ENCODE measurements around the gene ALDH3B1. TPM values are rescaled to one million over a fixed set of nuclear protein-coding genes. Genes with fewer than 3 reads are reported as not detected.
A peak's percentile ranks its signal among the peaks of the same experiment; 100 is the strongest.

Gene ALDH3B1
- total RNA-seq, 2 experiments from 2014 or later, result not detected

GRCh38 chr11:68028802-68029545, 18.8 kb downstream of the ALDH3B1 start:
- Mint-ChIP-seq H3K4me3 (peak overlapping the region; percentile 97), H3K27ac (peak overlapping the region; percentile 74), H3K4me1 (ENCODE audit: low read depth) (peaks cover 41% of the 10 kb centered on the region), H3K27me3 (ENCODE audit: low read depth) (no peaks in the 10 kb centered on the region), H3K9me3 (ENCODE audit: insufficient read depth) (no peaks in the 10 kb centered on the region), H3K36me3 (ENCODE audit: low read depth) (peaks cover 10% of the 10 kb centered on the region)
- ChIA-PET POLR2A (no interaction called here), CTCF (no interaction called here)
- no peak for ATAC-seq
- no peak for DNase-seq

GRCh38 chr11:68030318-68031143, 20.4 kb downstream of the ALDH3B1 start, which contains the start of gene NDUFS8:
Gene NDUFS8, plus strand, starts transcription at chr11:68030681. Its CDS starts 1,471 bp downstream, at chr11:68032152.
- H3K27ac Mint-ChIP-seq, result peak within 1 kb of the TSS; percentile 98
- ChIA-PET POLR2A (interaction anchor here (0.7 to 2.4 kb wide), 4 partner anchors 8 to 21 kb away, joined by 3 to 15 read pairs (median 3); no protein-coding TSS in a partner anchor), CTCF (interaction anchor here (1.2 kb wide), 1 partner anchor 240 kb away, joined by 3 read pairs; no protein-coding TSS in a partner anchor)
- DNase-seq (peak; percentile 97), ATAC-seq (peak; percentile 98)
- H3K36me3 Mint-ChIP-seq (ENCODE audit: low read depth), result peaks cover 14% of the 10 kb centered on the region
- H3K9me3 Mint-ChIP-seq (ENCODE audit: insufficient read depth), result no peaks in the 10 kb centered on the region
- peaks cover 40% of the 10 kb centered on the region for H3K4me1 Mint-ChIP-seq (ENCODE audit: low read depth)
- H3K4me3 Mint-ChIP-seq, result peak within 1 kb of the TSS; percentile 97
- H3K27me3 Mint-ChIP-seq (ENCODE audit: low read depth), result no peaks in the 10 kb centered on the region

DNA sequence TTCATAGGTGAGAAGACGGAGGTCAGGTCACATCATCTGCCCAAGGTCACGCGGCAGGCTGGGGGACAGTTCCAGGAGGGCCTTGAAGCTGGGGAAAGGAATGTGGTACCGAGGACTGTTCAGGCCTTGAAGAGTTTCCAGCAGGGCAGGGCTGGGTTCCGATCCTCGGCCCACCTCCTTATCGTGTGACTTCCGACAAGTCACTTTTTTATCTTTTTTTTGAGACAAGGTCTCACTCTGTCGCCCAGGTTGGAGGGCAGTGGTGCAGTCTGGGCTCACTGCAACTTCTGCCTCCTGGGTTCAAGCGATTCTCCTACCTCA, 21.0 kb downstream of the ALDH3B1 start:
- peaks cover 36% of the 10 kb centered on the region for H3K4me1 Mint-ChIP-seq (ENCODE audit: low read depth)
- H3K27me3 Mint-ChIP-seq (ENCODE audit: low read depth), result no peaks in the 10 kb centered on the region
- peak overlapping the region; percentile 98 for H3K27ac Mint-ChIP-seq
- ChIA-PET POLR2A (interaction anchor here (0.9 to 2.4 kb wide), 3 partner anchors 10 to 20 kb away, joined by 3 to 15 read pairs (median 3); no protein-coding TSS in a partner anchor), CTCF (interaction anchor here (1.2 kb wide), 1 partner anchor 240 kb away, joined by 3 read pairs; no protein-coding TSS in a partner anchor)
- DNase-seq (peak; percentile 35), ATAC-seq (no peak)
- H3K9me3 Mint-ChIP-seq (ENCODE audit: insufficient read depth), result no peaks in the 10 kb centered on the region
- H3K4me3 Mint-ChIP-seq, result peak overlapping the region; percentile 97
- H3K36me3 Mint-ChIP-seq (ENCODE audit: low read depth), result peaks cover 14% of the 10 kb centered on the region

DNA sequence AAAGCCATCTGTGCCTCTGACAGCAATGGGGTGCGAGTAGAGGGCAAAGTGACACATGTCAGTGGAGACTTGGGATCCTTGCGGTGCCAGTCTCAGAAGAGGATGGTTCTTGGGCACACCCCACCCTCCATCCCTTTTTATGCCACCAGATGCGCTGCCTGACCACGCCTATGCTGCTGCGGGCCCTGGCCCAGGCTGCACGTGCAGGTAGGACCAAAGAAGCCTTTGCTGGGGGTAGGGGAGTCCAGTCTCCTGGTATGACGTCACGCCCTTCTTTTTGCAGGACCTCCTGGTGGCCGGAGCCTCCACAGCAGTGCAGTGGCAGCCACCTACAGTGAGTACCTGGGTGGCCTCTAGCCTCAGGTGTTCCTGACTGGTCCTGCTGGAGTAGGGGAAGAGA, 21.9 kb downstream of the ALDH3B1 start:
- Mint-ChIP-seq H3K27ac (peak overlapping the region; percentile 98), H3K27me3 (ENCODE audit: low read depth) (no peaks in the 10 kb centered on the region), H3K4me1 (ENCODE audit: low read depth) (peaks cover 40% of the 10 kb centered on the region), H3K36me3 (ENCODE audit: low read depth) (peaks cover 18% of the 10 kb centered on the region), H3K9me3 (ENCODE audit: insufficient read depth) (no peaks in the 10 kb centered on the region), H3K4me3 (peak overlapping the region; percentile 97)
- ATAC-seq (no peak), DNase-seq (no peak)
- ChIA-PET CTCF (no interaction called here), POLR2A (interaction anchor here (2.4 kb wide), 1 partner anchor 9 kb away, joined by 15 read pairs; no protein-coding TSS in a partner anchor)

DNA sequence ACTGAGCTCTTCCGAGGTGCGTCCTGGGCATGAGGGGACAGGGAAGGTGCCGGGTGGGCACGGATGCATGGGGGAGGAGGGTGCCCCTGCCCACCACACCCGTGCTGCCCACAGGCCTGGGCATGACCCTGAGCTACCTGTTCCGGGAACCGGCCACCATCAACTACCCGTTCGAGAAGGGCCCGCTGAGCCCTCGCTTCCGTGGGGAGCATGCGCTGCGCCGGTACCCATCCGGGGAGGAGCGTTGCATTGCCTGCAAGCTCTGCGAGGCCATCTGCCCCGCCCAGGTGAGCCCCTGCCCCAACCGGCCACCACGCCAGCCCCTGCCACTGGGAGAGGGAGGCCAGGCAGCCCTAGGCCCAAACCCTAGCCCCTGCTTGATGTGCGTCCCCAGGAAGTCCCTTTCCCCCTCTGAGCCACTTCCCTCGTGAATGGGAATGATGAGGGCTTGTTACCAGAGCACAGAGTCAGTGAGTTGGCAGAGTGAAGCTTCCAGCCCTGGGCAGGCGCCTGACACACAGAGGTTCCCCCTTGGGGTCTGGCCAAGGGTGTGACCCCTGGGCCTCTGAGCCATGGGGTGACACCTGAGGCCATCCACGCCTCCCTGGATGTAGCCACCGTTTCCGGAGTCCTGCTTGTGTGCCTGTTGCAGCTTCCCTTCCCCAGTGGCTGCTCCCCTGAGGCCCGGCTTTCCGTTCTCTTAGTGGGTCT, 23.0 kb downstream of the ALDH3B1 start:
- no peak overlapping the region for H3K4me3 Mint-ChIP-seq
- ChIA-PET CTCF (no interaction called here), POLR2A (no interaction called here)
- peaks cover 18% of the 10 kb centered on the region for H3K36me3 Mint-ChIP-seq (ENCODE audit: low read depth)
- no peaks in the 10 kb centered on the region for H3K27me3 Mint-ChIP-seq (ENCODE audit: low read depth)
- H3K9me3 Mint-ChIP-seq (ENCODE audit: insufficient read depth), result no peaks in the 10 kb centered on the region
- ATAC-seq (no peak), DNase-seq (no peak)
- no peak overlapping the region for H3K27ac Mint-ChIP-seq
- H3K4me1 Mint-ChIP-seq (ENCODE audit: low read depth), result peaks cover 48% of the 10 kb centered on the region

DNA sequence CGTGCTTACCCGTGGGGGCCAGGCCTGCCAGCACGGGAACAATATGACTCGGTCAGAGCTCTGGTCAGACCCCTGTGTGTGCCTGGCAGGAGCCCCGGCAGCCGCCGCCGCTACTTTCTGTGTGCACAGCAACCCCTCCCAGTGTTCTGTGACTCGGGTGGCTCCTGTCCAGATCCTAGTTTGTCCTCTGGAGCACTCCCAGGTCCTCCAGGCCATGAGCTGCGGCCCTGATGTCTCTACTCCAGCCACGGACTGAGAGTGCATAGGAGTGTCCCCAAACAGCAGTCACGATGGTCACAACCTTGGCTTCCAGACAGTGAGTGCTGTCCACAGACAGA, 23.6 kb downstream of the ALDH3B1 start:
- H3K4me3 Mint-ChIP-seq, result no peak overlapping the region
- H3K36me3 Mint-ChIP-seq (ENCODE audit: low read depth), result peaks cover 18% of the 10 kb centered on the region
- H3K27me3 Mint-ChIP-seq (ENCODE audit: low read depth), result no peaks in the 10 kb centered on the region
- POLR2A ChIA-PET, result no interaction called here
- no peak overlapping the region for H3K27ac Mint-ChIP-seq
- ATAC-seq (no peak), DNase-seq (no peak)
- peaks cover 49% of the 10 kb centered on the region for H3K4me1 Mint-ChIP-seq (ENCODE audit: low read depth)
- CTCF ChIA-PET, result no interaction called here
- no peaks in the 10 kb centered on the region for H3K9me3 Mint-ChIP-seq (ENCODE audit: insufficient read depth)

GRCh38 chr11:68035266-68035876, 25.2 kb downstream of the ALDH3B1 start:
- Mint-ChIP-seq H3K9me3 (ENCODE audit: insufficient read depth) (no peaks in the 10 kb centered on the region), H3K27ac (peak overlapping the region; percentile 57), H3K4me1 (ENCODE audit: low read depth) (peaks cover 33% of the 10 kb centered on the region), H3K27me3 (ENCODE audit: low read depth) (no peaks in the 10 kb centered on the region), H3K36me3 (ENCODE audit: low read depth) (peaks cover 25% of the 10 kb centered on the region), H3K4me3 (no peak overlapping the region)
- ATAC-seq (no peak), DNase-seq (no peak)
- ChIA-PET CTCF (no interaction called here), POLR2A (interaction anchor here (1.1 kb wide), 1 partner anchor 36 kb away, joined by 3 read pairs; no protein-coding TSS in a partner anchor)

GRCh38 chr11:68036141-68036716, 26.1 kb downstream of the ALDH3B1 start:
- ATAC-seq, result no peak
- POLR2A ChIA-PET, result no interaction called here
- DNase-seq, result no peak
- Mint-ChIP-seq H3K36me3 (ENCODE audit: low read depth) (peaks cover 20% of the 10 kb centered on the region), H3K9me3 (ENCODE audit: insufficient read depth) (no peaks in the 10 kb centered on the region), H3K27me3 (ENCODE audit: low read depth) (no peaks in the 10 kb centered on the region), H3K4me1 (ENCODE audit: low read depth) (peaks cover 35% of the 10 kb centered on the region), H3K4me3 (no peak overlapping the region), H3K27ac (peak overlapping the region; percentile 88)
- CTCF ChIA-PET, result no interaction called here

- ATAC-seq (no peak), DNase-seq (peak; percentile 30)
- H3K4me3 Mint-ChIP-seq, result no peak overlapping the region
- peaks cover 35% of the 10 kb centered on the region for H3K4me1 Mint-ChIP-seq (ENCODE audit: low read depth)
- peak overlapping the region; percentile 88 for H3K27ac Mint-ChIP-seq
- POLR2A ChIA-PET, result no interaction called here
- peaks cover 22% of the 10 kb centered on the region for H3K36me3 Mint-ChIP-seq (ENCODE audit: low read depth)
- no peaks in the 10 kb centered on the region for H3K27me3 Mint-ChIP-seq (ENCODE audit: low read depth)
- CTCF ChIA-PET, result no interaction called here
- no peaks in the 10 kb centered on the region for H3K9me3 Mint-ChIP-seq (ENCODE audit: insufficient read depth)
Measured at GRCh38 chr11:68036717-68037239, 26.7 kb downstream of the ALDH3B1 start.

DNA sequence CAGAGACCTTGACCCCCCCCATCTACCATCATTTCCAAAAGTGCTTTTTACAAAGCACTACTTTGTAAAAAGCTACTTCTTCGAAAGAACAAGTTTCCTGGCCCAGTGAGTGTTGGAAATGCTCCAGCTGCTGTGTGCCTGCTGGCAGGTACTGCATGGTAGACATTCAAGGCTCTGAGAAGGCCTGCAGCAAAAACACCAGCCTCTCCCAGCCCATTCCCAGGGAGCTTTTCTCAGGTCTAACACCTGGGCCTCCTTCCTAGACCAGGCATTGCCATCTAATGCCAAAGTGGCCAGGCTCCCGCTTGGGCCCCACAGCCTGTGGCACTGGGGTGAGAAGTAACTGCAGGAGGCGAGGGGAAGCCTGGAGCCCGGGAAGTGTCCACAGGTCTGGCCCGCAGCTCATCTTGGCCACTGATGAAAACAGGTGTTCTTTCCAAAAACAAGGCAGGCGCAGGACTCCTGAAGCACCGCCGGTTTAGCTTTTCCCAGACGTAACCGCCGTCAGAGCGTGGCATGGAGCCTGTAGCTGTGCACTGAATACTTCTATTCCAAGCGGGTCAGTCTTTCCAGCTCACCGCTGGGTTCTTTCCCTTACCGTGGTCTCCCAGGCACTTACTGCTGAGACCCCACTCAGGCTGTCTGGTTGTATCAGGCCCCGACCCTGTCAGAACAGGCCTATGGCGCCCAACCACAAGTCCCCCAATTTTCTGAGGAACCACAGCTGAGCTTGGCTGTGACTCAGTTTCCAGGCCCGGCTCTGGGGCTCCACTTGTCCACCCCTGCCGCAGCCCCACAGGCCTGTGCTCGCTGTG, 27.5 kb downstream of the ALDH3B1 start:
- H3K27me3 Mint-ChIP-seq (ENCODE audit: low read depth), result no peaks in the 10 kb centered on the region
- ATAC-seq (no peak), DNase-seq (no peak)
- no peaks in the 10 kb centered on the region for H3K9me3 Mint-ChIP-seq (ENCODE audit: insufficient read depth)
- H3K36me3 Mint-ChIP-seq (ENCODE audit: low read depth), result peaks cover 26% of the 10 kb centered on the region
- ChIA-PET CTCF (interaction anchor here (1.3 kb wide), 1 partner anchor 169 kb away, joined by 3 read pairs; no protein-coding TSS in a partner anchor), POLR2A (interaction anchor here (1.1 kb wide), 1 partner anchor 8 kb away, joined by 3 read pairs; no protein-coding TSS in a partner anchor)
- peaks cover 38% of the 10 kb centered on the region for H3K4me1 Mint-ChIP-seq (ENCODE audit: low read depth)
- peak overlapping the region; percentile 88 for H3K27ac Mint-ChIP-seq
- H3K4me3 Mint-ChIP-seq, result peak overlapping the region; percentile 48
